ENCODE data around the gene CX3CR1. TPM values are rescaled to one million over a fixed set of nuclear protein-coding genes. Genes with fewer than 3 reads are reported as not detected.
"Not testable (repeated sequence)": the region's sequence is repeated elsewhere in the genome, so short reads cannot be mapped to it uniquely, and the experiment has no call there.

CX3CR1 gene
- total RNA-seq, 2 experiments from 2014 or later = 0.14 to 0.27 TPM

GRCh38 chr3:39322936-39323335 lies 43.1 kb upstream of the CX3CR1 start:
- no peaks in the 10 kb centered on the region for H3K9me3 Mint-ChIP-seq
- no peak for TF ChIP-seq CTCF (IDR thresholded peaks at IDR 0.05)
- ATAC-seq (ENCODE audit: poor library complexity) (no peak), DNase-seq (no peak)
- no peaks in the 10 kb centered on the region for H3K36me3 ChIP-seq (ENCODE audit: insufficient read depth, low read length)
- H3K4me3 Mint-ChIP-seq = no peak overlapping the region
- no peaks in the 10 kb centered on the region for H3K9me3 ChIP-seq (ENCODE audit: control insufficient read depth in 1 of 2, insufficient read depth in 1 of 2, low read length in 2 of 2)
- H3K36me3 Mint-ChIP-seq (ENCODE audit: low read depth) = no peaks in the 10 kb centered on the region
- peaks cover 31% of the 10 kb centered on the region for H3K4me1 ChIP-seq (ENCODE audit: insufficient read depth, low read length)
- ChIA-PET CTCF (interaction anchor here (0.6 kb wide), 1 partner anchor 16 kb away, joined by 3 read pairs; no protein-coding TSS in a partner anchor), POLR2A (no interaction called here)
- no peak overlapping the region for H3K4me3 ChIP-seq (ENCODE audit: low read length)
- no peak overlapping the region for H3K27ac ChIP-seq (ENCODE audit: low read depth in 1 of 2, low read length in 2 of 2)
- H3K27me3 Mint-ChIP-seq = no peaks in the 10 kb centered on the region
- no peaks in the 10 kb centered on the region for H3K27me3 ChIP-seq (ENCODE audit: control insufficient read depth in 1 of 2, insufficient read depth in 2 of 2, low read length in 2 of 2)
- intact Hi-C loops (cut with DNase I, micrococcal nuclease) = no loop called here
- no peak overlapping the region for H3K27ac Mint-ChIP-seq
- peaks cover 28% of the 10 kb centered on the region for H3K4me1 Mint-ChIP-seq (ENCODE audit: low read depth)

GRCh38 chr3:39322209-39322715 lies 42.4 kb upstream of the CX3CR1 start:
- H3K27me3 ChIP-seq (ENCODE audit: control insufficient read depth in 1 of 2, insufficient read depth in 2 of 2, low read length in 2 of 2); H3K36me3 Mint-ChIP-seq (ENCODE audit: low read depth); DNase-seq; H3K4me3 Mint-ChIP-seq; H3K27ac Mint-ChIP-seq; H3K9me3 Mint-ChIP-seq; H3K27ac ChIP-seq (ENCODE audit: low read depth in 1 of 2, low read length in 2 of 2); H3K4me3 ChIP-seq (ENCODE audit: low read length); H3K27me3 Mint-ChIP-seq; intact Hi-C loops (cut with DNase I, micrococcal nuclease); H3K9me3 ChIP-seq (ENCODE audit: control insufficient read depth in 1 of 2, insufficient read depth in 1 of 2, low read length in 2 of 2); CTCF ChIA-PET; H3K36me3 ChIP-seq (ENCODE audit: insufficient read depth, low read length); ATAC-seq (ENCODE audit: poor library complexity): not testable (repeated sequence)
- peaks cover 25% of the 10 kb centered on the region for H3K4me1 ChIP-seq (ENCODE audit: insufficient read depth, low read length)
- POLR2A ChIA-PET = interaction anchor here (0.7 kb wide), 1 partner anchor 62 kb away, joined by 3 read pairs; no protein-coding TSS in a partner anchor
- H3K4me1 Mint-ChIP-seq (ENCODE audit: low read depth) = peaks cover 22% of the 10 kb centered on the region

GRCh38 chr3:39321574-39321983 lies 41.7 kb upstream of the CX3CR1 start:
- H3K9me3 ChIP-seq (ENCODE audit: control insufficient read depth in 1 of 2, insufficient read depth in 1 of 2, low read length in 2 of 2); H3K4me3 ChIP-seq (ENCODE audit: low read length); DNase-seq; H3K36me3 ChIP-seq (ENCODE audit: insufficient read depth, low read length); H3K27me3 Mint-ChIP-seq; H3K27ac Mint-ChIP-seq; intact Hi-C loops (cut with DNase I, micrococcal nuclease); ATAC-seq (ENCODE audit: poor library complexity); H3K4me3 Mint-ChIP-seq; H3K27ac ChIP-seq (ENCODE audit: low read depth in 1 of 2, low read length in 2 of 2); H3K9me3 Mint-ChIP-seq; H3K27me3 ChIP-seq (ENCODE audit: control insufficient read depth in 1 of 2, insufficient read depth in 2 of 2, low read length in 2 of 2); CTCF ChIA-PET; H3K36me3 Mint-ChIP-seq (ENCODE audit: low read depth): not testable (repeated sequence)
- H3K4me1 ChIP-seq (ENCODE audit: insufficient read depth, low read length) = peaks cover 19% of the 10 kb centered on the region
- POLR2A ChIA-PET = interaction anchor here (0.7 kb wide), 1 partner anchor 62 kb away, joined by 3 read pairs; no protein-coding TSS in a partner anchor
- H3K4me1 Mint-ChIP-seq (ENCODE audit: low read depth) = peaks cover 18% of the 10 kb centered on the region

GRCh38 chr3:39319249-39319648 lies 39.4 kb upstream of the CX3CR1 start:
- CTCF ChIA-PET = no interaction called here
- DNase-seq (no peak), ATAC-seq (ENCODE audit: poor library complexity) (no peak)
- no peak for TF ChIP-seq CTCF (IDR thresholded peaks at IDR 0.05)
- H3K36me3 Mint-ChIP-seq (ENCODE audit: low read depth) = no peaks in the 10 kb centered on the region
- H3K27ac ChIP-seq (ENCODE audit: low read depth in 1 of 2, low read length in 2 of 2) = no peak overlapping the region
- no peaks in the 10 kb centered on the region for H3K27me3 Mint-ChIP-seq
- POLR2A ChIA-PET = interaction anchor here (0.6 to 0.7 kb wide), 2 partner anchors 88 to 289 kb away, joined by 3 read pairs; partner anchors contain the start of gene RPSA
- H3K27me3 ChIP-seq (ENCODE audit: control insufficient read depth in 1 of 2, insufficient read depth in 2 of 2, low read length in 2 of 2) = no peaks in the 10 kb centered on the region
- H3K36me3 ChIP-seq (ENCODE audit: insufficient read depth, low read length) = no peaks in the 10 kb centered on the region
- H3K9me3 ChIP-seq (ENCODE audit: control insufficient read depth in 1 of 2, insufficient read depth in 1 of 2, low read length in 2 of 2) = peaks cover 0 to 6% of the 10 kb centered on the region in 2 experiments
- H3K27ac Mint-ChIP-seq = no peak overlapping the region
- peaks cover 13% of the 10 kb centered on the region for H3K4me1 ChIP-seq (ENCODE audit: insufficient read depth, low read length)
- H3K4me3 Mint-ChIP-seq = no peak overlapping the region
- peaks cover 7% of the 10 kb centered on the region for H3K9me3 Mint-ChIP-seq
- no peak overlapping the region for H3K4me3 ChIP-seq (ENCODE audit: low read length)
- H3K4me1 Mint-ChIP-seq (ENCODE audit: low read depth) = peaks cover 14% of the 10 kb centered on the region
- intact Hi-C loops (cut with DNase I, micrococcal nuclease) = no loop called here

Measured in CD4-positive, alpha-beta T cell (primary cell).